ENCODE measurements around the gene SLC38A9.

DNA sequence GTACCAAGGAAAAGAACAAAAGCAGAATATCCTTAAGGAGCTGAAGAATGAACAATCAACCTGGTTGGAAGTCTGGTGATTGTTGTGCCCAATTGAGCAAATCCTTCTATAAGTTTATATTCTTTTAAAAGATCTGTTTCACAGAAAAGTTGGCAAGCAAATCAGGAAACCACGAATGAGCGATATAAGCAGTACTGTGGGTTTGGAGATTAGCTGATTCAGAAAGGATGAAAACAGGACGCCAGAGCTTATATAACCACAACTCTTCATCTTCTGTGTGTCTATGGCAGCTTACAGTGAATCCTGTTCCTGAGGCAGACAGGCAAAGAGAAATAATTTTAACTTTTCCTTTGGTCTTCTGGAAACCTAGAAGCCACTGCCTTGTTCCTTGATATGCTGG lies 61.7 kb downstream of the SLC38A9 start:
- TF ChIP-seq, protein P1, sequence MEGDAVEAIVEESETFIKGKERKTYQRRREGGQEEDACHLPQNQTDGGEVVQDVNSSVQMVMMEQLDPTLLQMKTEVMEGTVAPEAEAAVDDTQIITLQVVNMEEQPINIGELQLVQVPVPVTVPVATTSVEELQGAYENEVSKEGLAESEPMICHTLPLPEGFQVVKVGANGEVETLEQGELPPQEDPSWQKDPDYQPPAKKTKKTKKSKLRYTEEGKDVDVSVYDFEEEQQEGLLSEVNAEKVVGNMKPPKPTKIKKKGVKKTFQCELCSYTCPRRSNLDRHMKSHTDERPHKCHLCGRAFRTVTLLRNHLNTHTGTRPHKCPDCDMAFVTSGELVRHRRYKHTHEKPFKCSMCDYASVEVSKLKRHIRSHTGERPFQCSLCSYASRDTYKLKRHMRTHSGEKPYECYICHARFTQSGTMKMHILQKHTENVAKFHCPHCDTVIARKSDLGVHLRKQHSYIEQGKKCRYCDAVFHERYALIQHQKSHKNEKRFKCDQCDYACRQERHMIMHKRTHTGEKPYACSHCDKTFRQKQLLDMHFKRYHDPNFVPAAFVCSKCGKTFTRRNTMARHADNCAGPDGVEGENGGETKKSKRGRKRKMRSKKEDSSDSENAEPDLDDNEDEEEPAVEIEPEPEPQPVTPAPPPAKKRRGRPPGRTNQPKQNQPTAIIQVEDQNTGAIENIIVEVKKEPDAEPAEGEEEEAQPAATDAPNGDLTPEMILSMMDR (IDR thresholded peaks at IDR 0.05; ENCODE audit: borderline replicate concordance, extremely low read depth, low read length, poor library complexity, severe bottlenecking), result no peak
- TF ChIP-seq EZH2 (IDR thresholded peaks at IDR 0.05; ENCODE audit: borderline replicate concordance, low read depth, low read length, severe bottlenecking), result no peak

All from DND-41 (cell line).